HG03432 (cell line): ENCODE data around the gene CYRIA.

Experiments
- ATAC-seq: cut with Tn5 transposase; IDR thresholded peaks from one replicate; pipeline ENCODE4 v1.9.1; 2021; ENCODE audit warnings: mild to moderate bottlenecking, moderate library complexity; ENCODE audit not compliant: unreplicated experiment

Gene CYRIA

GRCh38 chr2:16665748-16666448, at the start of gene CYRIA:
CYRIA (minus strand) TSS chr2:16665834; CDS start chr2:16588119, 77,715 bp downstream.
- ATAC-seq = peak; percentile 70

- ATAC-seq = peak; percentile 80
Measured at GRCh38 chr2:16713011-16713423, 47.4 kb upstream of the CYRIA start.

GRCh38 chr2:16709769-16710168, 44.1 kb upstream of the CYRIA start:
- no peak for ATAC-seq

- no peak for ATAC-seq
Measured at GRCh38 chr2:16708173-16708572, 42.5 kb upstream of the CYRIA start.

- ATAC-seq = no peak
Measured at GRCh38 chr2:16707014-16707623, 41.5 kb upstream of the CYRIA start.

- ATAC-seq = no peak
Measured at GRCh38 chr2:16700551-16701259, 35.1 kb upstream of the CYRIA start.

- no peak for ATAC-seq
Measured at GRCh38 chr2:16693854-16694253, 28.2 kb upstream of the CYRIA start.

- no peak for ATAC-seq
Measured at GRCh38 chr2:16691261-16691660, 25.6 kb upstream of the CYRIA start.

GRCh38 chr2:16687955-16688354, 22.3 kb upstream of the CYRIA start:
- ATAC-seq = no peak

GRCh38 chr2:16687222-16687621, 21.6 kb upstream of the CYRIA start:
- no peak for ATAC-seq

GRCh38 chr2:16686641-16687040, 21.0 kb upstream of the CYRIA start:
- ATAC-seq = no peak

GRCh38 chr2:16685340-16685715, 19.7 kb upstream of the CYRIA start:
- ATAC-seq = no peak

- ATAC-seq = no peak
Measured at GRCh38 chr2:16684676-16685339, 19.2 kb upstream of the CYRIA start.

- no peak for ATAC-seq
Measured at GRCh38 chr2:16683576-16683975, 17.9 kb upstream of the CYRIA start.

- no peak for ATAC-seq
Measured at GRCh38 chr2:16682431-16683118, 16.9 kb upstream of the CYRIA start.

GRCh38 chr2:16680781-16681180, 15.1 kb upstream of the CYRIA start:
- ATAC-seq = no peak

- no peak for ATAC-seq
Measured at GRCh38 chr2:16680304-16680703, 14.7 kb upstream of the CYRIA start.

GRCh38 chr2:16678964-16679363, 13.3 kb upstream of the CYRIA start:
- ATAC-seq = no peak

- no peak for ATAC-seq
Measured at GRCh38 chr2:16677875-16678274, 12.2 kb upstream of the CYRIA start.

GRCh38 chr2:16675781-16676180, 10.1 kb upstream of the CYRIA start:
- ATAC-seq = no peak

- no peak for ATAC-seq
Measured at GRCh38 chr2:16674154-16674553, 8.5 kb upstream of the CYRIA start.
